ENCODE results near the gene CLEC3A.
A peak's percentile ranks its signal among the peaks of the same experiment; 100 is the strongest.

Gene CLEC3A

DNA sequence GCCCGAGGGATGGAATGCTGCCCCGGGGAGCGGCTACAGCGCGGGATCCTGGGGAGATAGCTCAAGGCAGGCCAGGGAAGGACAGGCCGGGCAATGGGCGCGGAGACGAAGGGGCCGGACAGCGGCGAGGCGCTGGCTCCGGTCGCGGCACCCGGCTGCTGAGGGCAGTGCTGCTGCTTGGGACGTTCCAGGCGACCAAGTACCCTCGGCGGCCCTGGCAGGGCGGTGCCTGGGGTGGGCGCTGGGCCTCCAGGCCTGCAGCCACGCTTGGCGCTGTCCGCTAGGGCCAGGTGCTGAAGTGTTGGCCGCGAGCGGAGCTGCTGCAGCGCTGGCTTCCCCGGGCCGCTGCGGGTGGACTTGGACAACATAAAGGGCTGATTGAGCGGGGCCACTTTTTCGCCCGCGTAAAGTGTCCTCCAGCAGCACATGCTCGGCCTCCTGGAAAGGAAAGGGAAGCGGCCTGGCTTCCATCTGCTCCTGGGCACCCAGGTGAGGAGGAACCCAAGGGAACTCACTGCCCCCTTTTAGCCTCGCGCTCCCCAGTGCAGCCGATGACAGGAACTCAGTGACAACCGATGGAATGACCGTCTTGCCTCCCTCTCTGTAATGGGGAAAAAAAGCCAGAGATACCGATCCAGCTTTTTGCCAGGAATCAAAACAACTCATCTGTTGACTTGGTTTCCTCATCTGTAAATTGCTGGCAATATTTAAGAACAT lies 23.7 kb downstream of the CLEC3A start (continued):
- TF ChIP-seq, protein P1, sequence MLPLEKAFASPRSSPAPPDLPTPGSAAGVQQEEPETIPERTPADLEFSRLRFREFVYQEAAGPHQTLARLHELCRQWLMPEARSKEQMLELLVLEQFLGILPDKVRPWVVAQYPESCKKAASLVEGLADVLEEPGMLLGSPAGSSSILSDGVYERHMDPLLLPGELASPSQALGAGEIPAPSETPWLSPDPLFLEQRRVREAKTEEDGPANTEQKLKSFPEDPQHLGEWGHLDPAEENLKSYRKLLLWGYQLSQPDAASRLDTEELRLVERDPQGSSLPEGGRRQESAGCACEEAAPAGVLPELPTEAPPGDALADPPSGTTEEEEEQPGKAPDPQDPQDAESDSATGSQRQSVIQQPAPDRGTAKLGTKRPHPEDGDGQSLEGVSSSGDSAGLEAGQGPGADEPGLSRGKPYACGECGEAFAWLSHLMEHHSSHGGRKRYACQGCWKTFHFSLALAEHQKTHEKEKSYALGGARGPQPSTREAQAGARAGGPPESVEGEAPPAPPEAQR (tag by site-specific recombination; IDR thresholded peaks at IDR 0.05): no peak
- no peak for TF ChIP-seq ZBTB1 (tag by site-specific recombination; IDR thresholded peaks at IDR 0.05)
- TF ChIP-seq, protein P2, sequence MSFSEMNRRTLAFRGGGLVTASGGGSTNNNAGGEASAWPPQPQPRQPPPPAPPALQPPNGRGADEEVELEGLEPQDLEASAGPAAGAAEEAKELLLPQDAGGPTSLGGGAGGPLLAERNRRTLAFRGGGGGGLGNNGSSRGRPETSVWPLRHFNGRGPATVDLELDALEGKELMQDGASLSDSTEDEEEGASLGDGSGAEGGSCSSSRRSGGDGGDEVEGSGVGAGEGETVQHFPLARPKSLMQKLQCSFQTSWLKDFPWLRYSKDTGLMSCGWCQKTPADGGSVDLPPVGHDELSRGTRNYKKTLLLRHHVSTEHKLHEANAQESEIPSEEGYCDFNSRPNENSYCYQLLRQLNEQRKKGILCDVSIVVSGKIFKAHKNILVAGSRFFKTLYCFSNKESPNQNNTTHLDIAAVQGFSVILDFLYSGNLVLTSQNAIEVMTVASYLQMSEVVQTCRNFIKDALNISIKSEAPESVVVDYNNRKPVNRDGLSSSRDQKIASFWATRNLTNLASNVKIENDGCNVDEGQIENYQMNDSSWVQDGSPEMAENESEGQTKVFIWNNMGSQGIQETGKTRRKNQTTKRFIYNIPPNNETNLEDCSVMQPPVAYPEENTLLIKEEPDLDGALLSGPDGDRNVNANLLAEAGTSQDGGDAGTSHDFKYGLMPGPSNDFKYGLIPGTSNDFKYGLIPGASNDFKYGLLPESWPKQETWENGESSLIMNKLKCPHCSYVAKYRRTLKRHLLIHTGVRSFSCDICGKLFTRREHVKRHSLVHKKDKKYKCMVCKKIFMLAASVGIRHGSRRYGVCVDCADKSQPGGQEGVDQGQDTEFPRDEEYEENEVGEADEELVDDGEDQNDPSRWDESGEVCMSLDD (tag by site-specific recombination; IDR thresholded peaks at IDR 0.05): no peak
- TF ChIP-seq KLF16 (tag by site-specific recombination; IDR thresholded peaks at IDR 0.05): peak; percentile 40; the same call in 1 of the 2 replicates
- TF ChIP-seq GLIS1 (tag by site-specific recombination; IDR thresholded peaks at IDR 0.05): no peak
- TF ChIP-seq, protein P3, sequence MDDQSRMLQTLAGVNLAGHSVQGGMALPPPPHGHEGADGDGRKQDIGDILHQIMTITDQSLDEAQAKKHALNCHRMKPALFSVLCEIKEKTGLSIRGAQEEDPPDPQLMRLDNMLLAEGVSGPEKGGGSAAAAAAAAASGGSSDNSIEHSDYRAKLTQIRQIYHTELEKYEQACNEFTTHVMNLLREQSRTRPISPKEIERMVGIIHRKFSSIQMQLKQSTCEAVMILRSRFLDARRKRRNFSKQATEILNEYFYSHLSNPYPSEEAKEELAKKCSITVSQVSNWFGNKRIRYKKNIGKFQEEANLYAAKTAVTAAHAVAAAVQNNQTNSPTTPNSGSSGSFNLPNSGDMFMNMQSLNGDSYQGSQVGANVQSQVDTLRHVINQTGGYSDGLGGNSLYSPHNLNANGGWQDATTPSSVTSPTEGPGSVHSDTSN (CRISPR knock-in tag; IDR thresholded peaks at IDR 0.05): peak; percentile 96
- TF ChIP-seq, protein P4, sequence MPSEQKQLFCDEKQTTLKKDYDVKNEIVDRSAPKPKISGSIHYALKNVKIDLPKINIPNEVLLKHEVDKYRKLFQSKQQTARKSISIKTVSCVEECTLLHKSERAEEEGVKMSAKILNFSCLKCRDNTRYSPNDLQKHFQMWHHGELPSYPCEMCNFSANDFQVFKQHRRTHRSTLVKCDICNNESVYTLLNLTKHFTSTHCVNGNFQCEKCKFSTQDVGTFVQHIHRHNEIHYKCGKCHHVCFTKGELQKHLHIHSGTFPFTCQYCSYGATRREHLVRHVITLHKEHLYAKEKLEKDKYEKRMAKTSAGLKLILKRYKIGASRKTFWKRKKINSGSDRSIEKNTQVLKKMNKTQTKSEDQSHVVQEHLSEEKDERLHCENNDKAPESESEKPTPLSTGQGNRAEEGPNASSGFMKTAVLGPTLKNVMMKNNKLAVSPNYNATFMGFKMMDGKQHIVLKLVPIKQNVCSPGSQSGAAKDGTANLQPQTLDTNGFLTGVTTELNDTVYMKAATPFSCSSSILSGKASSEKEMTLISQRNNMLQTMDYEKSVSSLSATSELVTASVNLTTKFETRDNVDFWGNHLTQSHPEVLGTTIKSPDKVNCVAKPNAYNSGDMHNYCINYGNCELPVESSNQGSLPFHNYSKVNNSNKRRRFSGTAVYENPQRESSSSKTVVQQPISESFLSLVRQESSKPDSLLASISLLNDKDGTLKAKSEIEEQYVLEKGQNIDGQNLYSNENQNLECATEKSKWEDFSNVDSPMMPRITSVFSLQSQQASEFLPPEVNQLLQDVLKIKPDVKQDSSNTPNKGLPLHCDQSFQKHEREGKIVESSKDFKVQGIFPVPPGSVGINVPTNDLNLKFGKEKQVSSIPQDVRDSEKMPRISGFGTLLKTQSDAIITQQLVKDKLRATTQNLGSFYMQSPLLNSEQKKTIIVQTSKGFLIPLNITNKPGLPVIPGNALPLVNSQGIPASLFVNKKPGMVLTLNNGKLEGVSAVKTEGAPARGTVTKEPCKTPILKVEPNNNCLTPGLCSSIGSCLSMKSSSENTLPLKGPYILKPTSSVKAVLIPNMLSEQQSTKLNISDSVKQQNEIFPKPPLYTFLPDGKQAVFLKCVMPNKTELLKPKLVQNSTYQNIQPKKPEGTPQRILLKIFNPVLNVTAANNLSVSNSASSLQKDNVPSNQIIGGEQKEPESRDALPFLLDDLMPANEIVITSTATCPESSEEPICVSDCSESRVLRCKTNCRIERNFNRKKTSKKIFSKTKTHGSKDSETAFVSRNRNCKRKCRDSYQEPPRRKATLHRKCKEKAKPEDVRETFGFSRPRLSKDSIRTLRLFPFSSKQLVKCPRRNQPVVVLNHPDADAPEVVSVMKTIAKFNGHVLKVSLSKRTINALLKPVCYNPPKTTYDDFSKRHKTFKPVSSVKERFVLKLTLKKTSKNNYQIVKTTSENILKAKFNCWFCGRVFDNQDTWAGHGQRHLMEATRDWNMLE (tag by site-specific recombination; conservative IDR thresholded peaks at IDR 0.05; ENCODE audit: low read depth): no peak
- TF ChIP-seq ZNF175 (tag by site-specific recombination; IDR thresholded peaks at IDR 0.05): no peak
- TF ChIP-seq KLF1 (tag by site-specific recombination; IDR thresholded peaks at IDR 0.05): peak; percentile 62
- no peak for TF ChIP-seq ZNF37A (tag by site-specific recombination; IDR thresholded peaks at IDR 0.05)
- TF ChIP-seq KLF8 (tag by site-specific recombination; IDR thresholded peaks at IDR 0.05): 0 out of 2 replicates have a peak, but pooled peaks have one; percentile 26
- TF ChIP-seq ZNF600 (tag by site-specific recombination; IDR thresholded peaks at IDR 0.05): no peak
- no peak for TF ChIP-seq ZNF223 (tag by site-specific recombination; IDR thresholded peaks at IDR 0.05)
- no peak for TF ChIP-seq RBAK (tag by site-specific recombination; IDR thresholded peaks at IDR 0.05)
- TF ChIP-seq ZNF394 (tag by site-specific recombination; IDR thresholded peaks at IDR 0.05; ENCODE audit: borderline replicate concordance): no peak
- 0 out of 2 replicates have a peak, but pooled peaks have one; percentile 15 for TF ChIP-seq ZBTB48 (tag by site-specific recombination; IDR thresholded peaks at IDR 0.05)
- TF ChIP-seq MZF1 (tag by site-specific recombination; IDR thresholded peaks at IDR 0.05; ENCODE audit: borderline replicate concordance): no peak
- TF ChIP-seq SP3 (tag by site-specific recombination; IDR thresholded peaks at IDR 0.05): no peak
- TF ChIP-seq ZNF776 (tag by site-specific recombination; IDR thresholded peaks at IDR 0.05; ENCODE audit: borderline replicate concordance): no peak
- no peak for TF ChIP-seq BCL11A (tag by site-specific recombination; IDR thresholded peaks at IDR 0.05; ENCODE audit: low read depth)
- no peak for TF ChIP-seq ZXDB (tag by site-specific recombination; IDR thresholded peaks at IDR 0.05)
- TF ChIP-seq, protein P5, sequence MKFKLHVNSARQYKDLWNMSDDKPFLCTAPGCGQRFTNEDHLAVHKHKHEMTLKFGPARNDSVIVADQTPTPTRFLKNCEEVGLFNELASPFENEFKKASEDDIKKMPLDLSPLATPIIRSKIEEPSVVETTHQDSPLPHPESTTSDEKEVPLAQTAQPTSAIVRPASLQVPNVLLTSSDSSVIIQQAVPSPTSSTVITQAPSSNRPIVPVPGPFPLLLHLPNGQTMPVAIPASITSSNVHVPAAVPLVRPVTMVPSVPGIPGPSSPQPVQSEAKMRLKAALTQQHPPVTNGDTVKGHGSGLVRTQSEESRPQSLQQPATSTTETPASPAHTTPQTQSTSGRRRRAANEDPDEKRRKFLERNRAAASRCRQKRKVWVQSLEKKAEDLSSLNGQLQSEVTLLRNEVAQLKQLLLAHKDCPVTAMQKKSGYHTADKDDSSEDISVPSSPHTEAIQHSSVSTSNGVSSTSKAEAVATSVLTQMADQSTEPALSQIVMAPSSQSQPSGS (tag by site-specific recombination; IDR thresholded peaks at IDR 0.05; ENCODE audit: low read depth): no peak
- 0 out of 2 replicates have a peak, but pooled peaks have one; percentile 13 for TF ChIP-seq ZIC2 (tag by site-specific recombination; IDR thresholded peaks at IDR 0.05)
- no peak for TF ChIP-seq ZNF747 (tag by site-specific recombination; IDR thresholded peaks at IDR 0.05)
- no peak for TF ChIP-seq EGR2 (tag by site-specific recombination; IDR thresholded peaks at IDR 0.05; ENCODE audit: low read depth)
- peak; percentile 99 for TF ChIP-seq ZSCAN30 (tag by site-specific recombination; IDR thresholded peaks at IDR 0.05)
- TF ChIP-seq YY2 (tag by site-specific recombination; IDR thresholded peaks at IDR 0.05): no peak
